HepG2 (cell line): ENCODE data around the gene PNLIPRP2. TPM values are rescaled to one million over a fixed set of nuclear protein-coding genes. Genes with fewer than 3 reads are reported as not detected.
A peak's percentile ranks its signal among the peaks of the same experiment; 100 is the strongest.

Experiments used
- ATAC-seq: fragments of 200-7000 bp; cut with Tn5 transposase; 3 replicates; pipeline ENCODE4 v1.9.1; 2020; ENCODE audit warnings: mild to moderate bottlenecking, moderate library complexity
- BruUV-seq: library from RNA; stranded (reverse); fragments of 400-500 nt; replicated peaks from 2 replicates; lab custom pipeline; 2021; lab: Mats Ljungman, UMichigan
- CTCF ChIA-PET: fragments of 300-600 bp; formaldehyde crosslinking; extraction: SDS; loops from one replicate; lab custom pipeline; 2021; ENCODE audit warnings: low total read pairs, inconsistent platforms, low intra/inter-chr PET ratio; lab: Yijun Ruan, JAX
- POLR2A ChIA-PET: fragments of 350-600 bp; sonication (Branson Sonifier 250); formaldehyde crosslinking; loops from one replicate; lab custom pipeline; 2020; ENCODE audit warnings: antibody characterized with exemption, inconsistent platforms; lab: Yijun Ruan, JAX
- DNase-seq: peaks from one replicate; pipeline ENCODE4 v3.0.0-alpha.2; 2015; ENCODE audit warnings: low spot score
- FAIRE-seq: peaks from 3 replicates; lab custom pipeline; 2011; peaks lifted over from hg19 to GRCh38; lab: Jason Lieb, UNC
- H2AFZ ChIP-seq: one replicate; pipeline ENCODE4 v1.6.1; 2011; ENCODE audit warnings: low read length, inconsistent platforms
- H3K27ac ChIP-seq: fragments of 300-600 bp; 3 replicates; pipeline ENCODE4 v1.8.0; 2011; ENCODE audit warnings: mixed run types, mild to moderate bottlenecking, mixed read lengths, low read length, inconsistent platforms; ENCODE audit not compliant: insufficient read depth; ENCODE audit errors: extremely low read length
- H3K27me3 ChIP-seq, 2 experiments: fragments of 200-600 bp in 1 of 2; 2 replicates in 1 of 2; 3 replicates in 1 of 2; pipeline versions ENCODE4 v1.6.0 to v1.8.0; 2011; ENCODE audit warnings: low read length in 2 of 2, mild to moderate bottlenecking in 2 of 2, moderate library complexity in 2 of 2, inconsistent platforms in 1 of 2; ENCODE audit not compliant: insufficient read depth in 2 of 2, control insufficient read depth in 1 of 2
- H3K36me3 ChIP-seq, 2 experiments: fragments of 200-600 bp in 1 of 2; replicated peaks in 1 of 2; 2 replicates in 1 of 2; 3 replicates in 1 of 2; pipeline versions ENCODE4 v1.5.1 to v1.8.0; 2011; ENCODE audit warnings: low read length in 2 of 2, inconsistent platforms in 1 of 2; ENCODE audit not compliant: insufficient read depth in 2 of 2, control insufficient read depth in 1 of 2
- H3K4me1 ChIP-seq: 2 replicates; pipeline ENCODE4 v1.5.1; 2012; ENCODE audit warnings: low read length, inconsistent platforms; ENCODE audit not compliant: insufficient read depth
- H3K4me2 ChIP-seq: 2 replicates; pipeline ENCODE4 v1.6.0; 2011; ENCODE audit warnings: low read depth, low read length, inconsistent platforms
- H3K4me3 ChIP-seq, 3 experiments: fragments of 200-600 bp in 1 of 3; sonication (generic), shearing (Covaris generic) in 1 of 3; replicated peaks in 1 of 3; 2 replicates each; pipeline ENCODE4 v1.5.1; 2011 to 2016; ENCODE audit warnings: low read length in 3 of 3, inconsistent platforms in 2 of 3, low read depth in 2 of 3, mild to moderate bottlenecking in 2 of 3, control low read depth in 1 of 3, mixed read lengths in 1 of 3; ENCODE audit not compliant: insufficient read depth in 1 of 3
- H3K79me2 ChIP-seq: one replicate; pipeline ENCODE4 v1.6.1; 2011; ENCODE audit warnings: low read length, inconsistent platforms; ENCODE audit not compliant: insufficient read depth
- H3K9ac ChIP-seq: 2 replicates; pipeline ENCODE4 v1.6.0; 2011; ENCODE audit warnings: mild to moderate bottlenecking, low read depth, low read length, inconsistent platforms; ENCODE audit not compliant: insufficient read depth
- H3K9me3 ChIP-seq: 2 replicates; pipeline ENCODE4 v1.5.1; 2012; ENCODE audit warnings: mild to moderate bottlenecking, low read length
- H4K20me1 ChIP-seq: 2 replicates; pipeline ENCODE4 v1.6.0; 2011; ENCODE audit warnings: inconsistent platforms, mild to moderate bottlenecking, low read length, moderate library complexity; ENCODE audit not compliant: insufficient read depth
- BCLAF1 ChIP-seq: fragments of 450-650 bp; IDR thresholded peaks from 2 replicates; pipeline ENCODE4 v1.6.1; 2017; ENCODE audit warnings: mild to moderate bottlenecking
- FOXJ3 ChIP-seq: sonication (generic); formaldehyde crosslinking; IDR thresholded peaks from 2 replicates; pipeline ENCODE4 v1.4.0; 2020; ENCODE audit warnings: missing genetic modification reagents, mild to moderate bottlenecking, borderline replicate concordance
- HNF4A ChIP-seq: sonication (generic); formaldehyde crosslinking; IDR thresholded peaks from 2 replicates; pipeline ENCODE4 v1.4.0; 2020; ENCODE audit warnings: missing genetic modification reagents
- HOXA7 ChIP-seq: sonication (generic); formaldehyde crosslinking; IDR thresholded peaks from 2 replicates; pipeline ENCODE4 v1.8.1; 2022; ENCODE audit warnings: mild to moderate bottlenecking, missing genetic modification reagents, moderate library complexity
- ZBTB2 ChIP-seq: sonication (generic); formaldehyde crosslinking; IDR thresholded peaks from 2 replicates; pipeline ENCODE4 v1.8.0; 2022; ENCODE audit warnings: low read depth, missing genetic modification reagents
- ZBTB33 ChIP-seq: sonication (generic); formaldehyde crosslinking; IDR thresholded peaks from 2 replicates; pipeline ENCODE4 v1.4.0; 2020; ENCODE audit warnings: missing genetic modification reagents
- WGBS: methylation state at CpG from one replicate; pipeline ENCODE4 v1.1.6; 2017; ENCODE audit warnings: low lambda C conversion rate; 5-methylcytosine and 5-hydroxymethylcytosine counted together
- in situ Hi-C: cut with HindIII; loops from 2 replicates; pipeline ENCODE4 v1.10.0; 2017; ENCODE audit warnings: low pct_unique_long_range_greater_than_20kb; ENCODE audit not compliant: extremely low pct_ligation_motif_present
- intact Hi-C: fragments of 100-400 bp; cut with micrococcal nuclease; formaldehyde crosslinking; loops from one replicate; pipeline ENCODE4 v1.10.0; 2022; ENCODE audit not compliant: unreplicated experiment
- polyA plus RNA-seq, 8 experiments: library from polyadenylated mRNA; depleted of rRNA in 3 of 8; stranded (reverse) in 7 of 8; unstranded in 1 of 8; fragments of >200 nt; fragmentation: Illumina TruSeq in 4 of 8; extraction: Trizol in 4 of 8; gene quantifications; 2 replicates each; pipeline versions ENCODE4 v1.2.1 to v1.2.3, GENCODE V29; 2011 to 2016; ENCODE audit warnings: low read depth in 4 of 8, missing spikeins in 1 of 8, mixed read lengths in 1 of 8; ENCODE audit not compliant: insufficient read depth in 1 of 8
- total RNA-seq, 5 experiments: library from RNA; depleted of rRNA; stranded (reverse); fragments of >200 nt; fragmentation: Illumina TruSeq; extraction: Trizol; gene quantifications; 2 replicates each; pipeline ENCODE4 v1.2.3, GENCODE V29; 2016; ENCODE audit warnings: low read depth in 1 of 5

Gene PNLIPRP2
- total and polyA plus RNA-seq, 2 of the 13 experiments (the other 11 are each of a cell fraction or from before 2014, with no cell fraction given): 0.21 to 0.97 TPM

- TF ChIP-seq BCLAF1: no peak
- no peak for TF ChIP-seq FOXJ3 (CRISPR knock-in tag)
- no peak for TF ChIP-seq ZBTB2
These were observed 55.4 kb downstream of the PNLIPRP2 start (continued) for GRCh38 chr10:116676118-116676517.

GRCh38 chr10:116676633-116677032 lies 55.9 kb downstream of the PNLIPRP2 start:
- Histone ChIP-seq H3K9me3 (no peaks in the 10 kb centered on the region), H3K27ac (no peak overlapping the region), H3K36me3 (peaks cover 0 to 20% of the 10 kb centered on the region in 2 experiments; a peak in 3 of 5 replicates), H3K4me2 (no peak overlapping the region), H3K27me3 (no peaks in the 10 kb centered on the region), H3K4me3 (no peak overlapping the region), H3K79me2 (no peaks in the 10 kb centered on the region), H4K20me1 (no peaks in the 10 kb centered on the region), H3K9ac (no peak overlapping the region), H2AFZ (no peak overlapping the region), H3K4me1 (peaks cover 18% of the 10 kb centered on the region)
- BruUV-seq: no TSS peak
- FAIRE-seq: no peak
- ATAC-seq: peak; percentile 50
- peak; percentile 51 for TF ChIP-seq HNF4A (CRISPR knock-in tag)
- TF ChIP-seq ZBTB33 (CRISPR knock-in tag): peak; percentile 76
- TF ChIP-seq HOXA7 (CRISPR knock-in tag): no peak
- WGBS: 40% methylated on average over 8 of the region's 8 CpGs
- peak; percentile 9 for DNase-seq
- in situ Hi-C loops (loop anchor here (10.0 kb wide), 1 partner anchor 498 kb away; no protein-coding TSS in a partner anchor), intact Hi-C loops (no loop called here)
- POLR2A ChIA-PET: no interaction called here
- CTCF ChIA-PET: no interaction called here
